Prostate gland (tissue), 2 donors: Measurements from ENCODE around the gene RPTOR. TPM values are rescaled to one million over a fixed set of nuclear protein-coding genes. Genes with fewer than 3 reads are reported as not detected.
A peak's percentile ranks its signal among the peaks of the same experiment; 100 is the strongest.

Source experiments
- DNase-seq: peaks from one replicate; pipeline ENCODE4 v3.0.0-alpha.2; 2019; ENCODE audit warnings: low spot score
- H3K27ac ChIP-seq, 2 donors: fragments of 200-600 bp; sonication (generic); 2 replicates each; pipeline ENCODE4 v1.5.1; 2017 to 2019
- H3K27me3 ChIP-seq: fragments of 200-600 bp; sonication (generic); replicated peaks from 2 replicates; pipeline ENCODE4 v1.5.1; 2019; ENCODE audit not compliant: insufficient read depth
- H3K36me3 ChIP-seq, 2 donors: fragments of 200-600 bp; sonication (generic); 1 replicate in 1 of 2; 2 replicates in 1 of 2; pipeline versions ENCODE4 v1.5.1 to v1.8.1; 2017 to 2019
- H3K4me1 ChIP-seq: fragments of 200-600 bp; sonication (generic); replicated peaks from 2 replicates; pipeline ENCODE4 v1.5.1; 2019
- H3K4me3 ChIP-seq, 2 donors: fragments of 200-600 bp; sonication (generic); 2 replicates each; pipeline ENCODE4 v1.5.1; 2017 to 2019
- H3K9me3 ChIP-seq: fragments of 200-600 bp; sonication (generic); 2 replicates; pipeline ENCODE4 v1.5.1; 2017
- POLR2A ChIP-seq: fragments of 450-650 bp; IDR thresholded peaks from one replicate; pipeline ENCODE4 v1.6.1; 2016; ENCODE audit warnings: antibody characterized with exemption, mild to moderate bottlenecking
- POLR2AphosphoS5 ChIP-seq: sonication (generic); formaldehyde crosslinking; IDR thresholded peaks from one replicate; pipeline ENCODE4 v1.6.1; 2017; ENCODE audit warnings: antibody characterized with exemption
- whole genome bisulfite sequencing: methylation state at CpG from one replicate; pipeline ENCODE4 v1.1.5; 2018; 5-methylcytosine and 5-hydroxymethylcytosine counted together
- intact Hi-C: fragments of 100-400 bp; cut with DNase I; formaldehyde crosslinking; loops from one replicate; pipeline ENCODE4 v1.14.2; 2022
- total RNA-seq, 2 donors: library from RNA; depleted of rRNA; stranded (reverse); fragments of >200 nt; gene quantifications; one replicate each; pipeline ENCODE4 v1.1.0, GENCODE V29; 2016
- TF ChIP-seq, protein P1 (sequence below), 4 experiments: fragments of 200-600 bp in 2 of 4; fragments of 450-650 bp in 2 of 4; sonication (generic) in 2 of 4; IDR thresholded peaks; 1 replicate in 3 of 4; 2 replicates in 1 of 4; pipeline ENCODE4 v1.5.1; 2016 to 2019; ENCODE audit warnings: antibody characterized with exemption in 4 of 4, mild to moderate bottlenecking in 2 of 4, moderate library complexity in 2 of 4

RPTOR gene
- total RNA-seq, 2 donors from 2014 or later, result 30.3 to 62.5 TPM

- Histone ChIP-seq H3K9me3 (no peaks in the 10 kb centered on the region), H3K27ac (no peak overlapping the region), H3K36me3 (no peaks in the 10 kb centered on the region), H3K4me1 (peaks cover 5% of the 10 kb centered on the region), H3K4me3 (no peak overlapping the region), H3K27me3 (peaks cover 3% of the 10 kb centered on the region)
- intact Hi-C loops, result no loop called here
- DNase-seq, result no peak
- 89% methylated on average over 31 of the region's 31 CpGs for WGBS
- TF ChIP-seq, protein P1, sequence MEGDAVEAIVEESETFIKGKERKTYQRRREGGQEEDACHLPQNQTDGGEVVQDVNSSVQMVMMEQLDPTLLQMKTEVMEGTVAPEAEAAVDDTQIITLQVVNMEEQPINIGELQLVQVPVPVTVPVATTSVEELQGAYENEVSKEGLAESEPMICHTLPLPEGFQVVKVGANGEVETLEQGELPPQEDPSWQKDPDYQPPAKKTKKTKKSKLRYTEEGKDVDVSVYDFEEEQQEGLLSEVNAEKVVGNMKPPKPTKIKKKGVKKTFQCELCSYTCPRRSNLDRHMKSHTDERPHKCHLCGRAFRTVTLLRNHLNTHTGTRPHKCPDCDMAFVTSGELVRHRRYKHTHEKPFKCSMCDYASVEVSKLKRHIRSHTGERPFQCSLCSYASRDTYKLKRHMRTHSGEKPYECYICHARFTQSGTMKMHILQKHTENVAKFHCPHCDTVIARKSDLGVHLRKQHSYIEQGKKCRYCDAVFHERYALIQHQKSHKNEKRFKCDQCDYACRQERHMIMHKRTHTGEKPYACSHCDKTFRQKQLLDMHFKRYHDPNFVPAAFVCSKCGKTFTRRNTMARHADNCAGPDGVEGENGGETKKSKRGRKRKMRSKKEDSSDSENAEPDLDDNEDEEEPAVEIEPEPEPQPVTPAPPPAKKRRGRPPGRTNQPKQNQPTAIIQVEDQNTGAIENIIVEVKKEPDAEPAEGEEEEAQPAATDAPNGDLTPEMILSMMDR (IDR thresholded peaks at IDR 0.05), result no peak
- TF ChIP-seq POLR2A (no peak), POLR2AphosphoS5 (no peak)
Observed at GRCh38 chr17:80978499-80979497, 434.2 kb downstream of the RPTOR start.

DNA sequence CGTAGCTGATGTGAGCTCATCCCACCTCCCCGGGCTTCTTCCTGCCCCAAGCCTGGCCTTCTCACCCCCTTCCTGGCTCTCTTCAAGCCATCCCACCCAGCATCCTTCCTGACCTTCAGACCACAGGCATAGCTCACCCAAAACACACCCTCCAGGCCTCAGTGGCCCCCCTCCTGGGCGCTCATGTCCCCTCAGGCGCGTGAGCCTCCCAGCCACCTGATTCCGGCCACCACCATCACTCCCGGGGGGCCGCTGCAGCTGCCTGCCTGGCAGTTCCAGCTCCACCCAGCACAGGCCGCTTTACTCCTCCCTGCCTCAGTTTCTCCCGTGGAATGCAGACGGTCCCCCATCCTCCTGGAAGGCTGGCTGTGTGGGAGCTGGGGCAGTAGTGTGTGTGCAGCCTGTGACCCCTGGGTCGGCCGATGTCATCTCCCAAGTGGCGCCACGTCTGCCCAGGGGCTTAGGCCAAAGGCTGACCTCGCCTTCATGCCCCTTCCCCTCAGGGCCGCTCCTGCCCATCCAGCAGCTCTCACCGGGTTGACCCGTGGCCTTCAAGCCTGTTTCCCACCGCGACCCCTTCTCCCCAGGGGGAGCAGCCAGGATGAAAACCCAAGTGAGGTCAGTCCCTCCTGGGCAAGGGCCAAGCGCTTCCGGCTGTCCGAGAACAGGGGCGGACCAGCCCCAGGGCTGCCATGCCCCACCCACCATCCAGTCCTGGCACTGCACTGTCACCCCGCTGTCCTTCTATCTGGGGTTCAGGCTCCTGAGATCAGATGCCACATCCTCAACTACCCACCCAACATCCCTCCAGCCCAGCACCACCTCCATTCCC, 435.1 kb downstream of the RPTOR start:
- no peak overlapping the region for H3K27ac ChIP-seq
- WGBS, result 85% methylated on average over 26 of the region's 26 CpGs
- TF ChIP-seq, protein P1 (IDR thresholded peaks at IDR 0.05), result no peak
- no peak for TF ChIP-seq POLR2AphosphoS5
- TF ChIP-seq POLR2A, result no peak
- H3K36me3 ChIP-seq, result no peaks in the 10 kb centered on the region
- no peaks in the 10 kb centered on the region for H3K9me3 ChIP-seq
- intact Hi-C loops, result no loop called here
- no peak overlapping the region for H3K4me3 ChIP-seq
- H3K27me3 ChIP-seq, result peaks cover 3% of the 10 kb centered on the region
- DNase-seq, result no peak
- peaks cover 5% of the 10 kb centered on the region for H3K4me1 ChIP-seq

DNA sequence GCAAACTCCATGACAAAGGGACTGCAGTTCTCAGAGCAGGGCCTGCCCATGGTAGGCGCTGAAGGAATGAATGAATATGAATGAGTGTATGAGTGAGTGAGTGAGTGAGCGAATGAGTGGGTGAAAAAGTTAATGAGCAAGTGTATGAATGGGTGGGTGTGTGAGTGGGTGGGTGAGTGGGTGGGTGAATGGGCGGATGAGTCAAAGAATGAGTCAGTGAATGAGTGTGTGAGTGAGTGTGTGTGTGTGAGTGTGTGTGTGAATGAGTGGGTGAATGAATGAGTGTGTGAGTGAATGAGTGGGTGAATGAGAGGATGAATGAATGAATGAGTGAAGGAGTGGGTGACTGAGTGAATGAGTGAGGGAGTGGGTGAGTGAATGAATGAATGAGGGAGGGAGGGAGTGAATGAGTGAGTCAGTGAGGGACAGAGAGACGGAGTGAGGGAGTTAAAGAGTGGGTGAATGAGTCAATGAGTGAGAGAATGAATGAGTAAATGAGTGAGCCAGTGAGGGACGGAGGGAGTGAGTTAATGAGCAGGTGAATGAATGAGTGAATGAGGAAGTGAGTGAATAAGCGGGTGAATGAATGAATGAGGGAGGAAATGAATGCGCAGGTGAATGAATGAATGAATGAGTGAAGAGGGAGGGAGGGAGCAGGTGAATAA, 435.9 kb downstream of the RPTOR start:
- Histone ChIP-seq H3K9me3 (no peaks in the 10 kb centered on the region), H3K4me3 (peak overlapping the region in 1 of 2 donors; percentile 21), H3K4me1 (peaks cover 5% of the 10 kb centered on the region), H3K27me3 (peaks cover 3% of the 10 kb centered on the region), H3K27ac (no peak overlapping the region), H3K36me3 (no peaks in the 10 kb centered on the region)
- intact Hi-C loops, result no loop called here
- TF ChIP-seq POLR2AphosphoS5 (no peak), POLR2A (no peak)
- TF ChIP-seq, protein P1 (IDR thresholded peaks at IDR 0.05), result no peak
- WGBS, result 62% methylated on average over 7 of the region's 7 CpGs
- no peak for DNase-seq

DNA sequence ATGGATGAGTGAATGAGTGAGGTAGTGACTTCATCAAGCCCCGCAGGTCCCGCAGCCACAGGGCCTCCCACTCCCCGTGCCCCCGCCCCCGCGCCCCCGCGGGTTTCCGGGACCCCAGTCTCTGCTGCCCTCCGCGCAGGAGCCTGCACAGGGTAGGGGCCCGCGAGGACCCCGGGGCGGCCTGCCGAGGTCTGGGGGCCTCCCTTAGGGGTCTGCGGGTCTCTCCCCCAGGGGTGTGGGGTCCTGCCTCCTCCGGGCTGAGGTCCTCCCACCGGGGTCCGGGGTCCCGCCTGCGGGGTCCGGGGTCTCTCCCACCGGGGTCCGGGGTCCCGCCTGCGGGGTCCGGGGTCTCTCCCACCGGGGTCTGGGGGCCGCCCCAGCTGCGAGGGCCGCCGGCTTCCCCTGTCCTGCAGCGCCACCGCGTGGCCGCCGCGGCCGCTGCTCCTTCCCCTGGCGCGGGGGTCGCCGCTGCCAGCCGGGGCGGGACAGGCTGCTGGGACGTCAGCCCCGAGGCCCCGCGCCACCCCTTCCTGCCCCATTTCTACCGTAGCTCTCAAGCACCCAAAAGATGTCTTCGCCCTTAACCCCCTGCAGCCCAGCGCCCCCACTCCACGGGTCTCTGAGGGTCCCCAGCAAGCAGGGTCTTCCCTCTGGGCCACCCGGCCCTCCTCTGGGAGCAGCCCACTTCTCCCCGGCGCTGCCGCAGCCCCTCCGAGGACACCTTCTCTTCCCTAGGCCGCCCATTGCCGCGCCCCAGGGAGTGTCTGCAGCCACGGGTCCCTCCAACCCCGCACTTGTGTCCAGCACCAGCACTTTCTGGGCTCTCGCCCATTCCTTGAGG, 436.6 kb downstream of the RPTOR start:
- Histone ChIP-seq H3K9me3 (no peaks in the 10 kb centered on the region), H3K27me3 (peaks cover 3% of the 10 kb centered on the region), H3K27ac (no peak overlapping the region), H3K36me3 (no peaks in the 10 kb centered on the region), H3K4me1 (peaks cover 5% of the 10 kb centered on the region), H3K4me3 (peak overlapping the region in 1 of 2 donors; percentile 21)
- WGBS, result 7% methylated on average over 64 of the region's 65 CpGs
- no peak for DNase-seq
- TF ChIP-seq POLR2AphosphoS5, result no peak
- TF ChIP-seq, protein P1 (IDR thresholded peaks at IDR 0.05), result peak; percentile 77 to 88 (median 82)
- intact Hi-C loops, result no loop called here
